Melanocyte of skin (primary cell): ENCODE results near the gene OPN1SW. TPM values are rescaled to one million over a fixed set of nuclear protein-coding genes. Genes with fewer than 3 reads are reported as not detected.

Experiments
- small RNA-seq, 2 donors: library from RNA; depleted of rRNA; stranded (forward); fragments of <200 nt; gene quantifications; one replicate each; pipeline ENCODE3, GENCODE V24; 2012
- total RNA-seq, 2 donors: library from RNA; depleted of rRNA; stranded (reverse); fragments of >200 nt; gene quantifications; 2 replicates each; pipeline ENCODE4 v1.2.3, GENCODE V29; 2012

Gene OPN1SW
- not detected for total RNA-seq

GRCh38 chr7:128775744-128776474 is at the start of gene OPN1SW:
OPN1SW (minus strand) TSS chr7:128775794; CDS start chr7:128775781, 13 bp downstream.

GRCh38 chr7:128791121-128791971 is 15.8 kb upstream of the OPN1SW start, which contains the start of gene CCDC136:
CCDC136 (plus strand) TSS chr7:128791968; CDS start chr7:128792412, 444 bp downstream.

GRCh38 chr7:128739048-128739962 is 36.3 kb downstream of the OPN1SW start, which contains the start of gene CALU:
CALU (plus strand) TSS chr7:128739359; CDS start chr7:128748584, 9,225 bp downstream.

Small RNAs within 50 kb of the gene (small RNA-seq; reads per million reads assigned to genes)
- gene RN7SL81P: 0 reads per million in 2 donors

Other genes starting within 250 kb of the OPN1SW start
- gene GARIN1A, start 103.5 kb downstream of the OPN1SW start, total RNA-seq: 1 to 10 TPM in 1 of 2 donors, under 1 TPM in 1; 1.00 to 1.4 TPM
- gene CALU, start 36.4 kb downstream of the OPN1SW start, total RNA-seq: 100 to 1,000 TPM; 243 to 352 TPM
- 1 to 10 TPM; 3.1 to 8.0 TPM for gene CCDC136, start 16.2 kb upstream of the OPN1SW start, total RNA-seq
- under 1 TPM; under 0.01 TPM for gene FLNC, start 54.6 kb upstream of the OPN1SW start, total RNA-seq
- 100 to 1,000 TPM; 185 to 189 TPM for gene ATP6V1F, start 87.1 kb upstream of the OPN1SW start, total RNA-seq
- 1 to 10 TPM in 1 of 2 donors, under 1 TPM in 1; 0.67 to 1.0 TPM for gene KCP, start 134.9 kb upstream of the OPN1SW start, total RNA-seq
- 1 to 10 TPM; 1.4 to 2.0 TPM for gene IRF5, start 162.1 kb upstream of the OPN1SW start, total RNA-seq